HEK293 (cell line): ENCODE results near the gene CRYZL1.

ENCODE experiments used
- GLIS1 ChIP-seq: fragments of 450-650 bp; formaldehyde crosslinking; IDR thresholded peaks from 2 replicates; pipeline ENCODE4 v1.5.1; 2016; ENCODE audit warnings: missing biosample characterization, missing genetic modification characterization
- GLIS2 ChIP-seq: fragments of 450-650 bp; formaldehyde crosslinking; IDR thresholded peaks from 2 replicates; pipeline ENCODE4 v1.5.1; 2016; ENCODE audit warnings: missing biosample characterization, missing genetic modification characterization
- KLF1 ChIP-seq: fragments of 450-650 bp; formaldehyde crosslinking; IDR thresholded peaks from 2 replicates; pipeline ENCODE4 v1.5.1; 2016; ENCODE audit warnings: missing biosample characterization, missing genetic modification characterization
- OVOL3 ChIP-seq: fragments of 450-650 bp; formaldehyde crosslinking; IDR thresholded peaks from 2 replicates; pipeline ENCODE4 v1.5.1; 2016; ENCODE audit warnings: missing biosample characterization, missing genetic modification characterization
- SP7 ChIP-seq: fragments of 450-650 bp; formaldehyde crosslinking; IDR thresholded peaks from 2 replicates; pipeline ENCODE4 v1.5.1; 2016; ENCODE audit warnings: missing biosample characterization, missing genetic modification characterization
- WT1 ChIP-seq: fragments of 450-650 bp; formaldehyde crosslinking; IDR thresholded peaks from 2 replicates; pipeline ENCODE4 v1.5.1; 2016; ENCODE audit warnings: missing biosample characterization, missing genetic modification characterization
- YY2 ChIP-seq: fragments of 450-650 bp; formaldehyde crosslinking; IDR thresholded peaks from 2 replicates; pipeline ENCODE4 v1.5.1; 2016; ENCODE audit warnings: missing biosample characterization, missing genetic modification characterization
- ZBTB10 ChIP-seq: fragments of 450-650 bp; formaldehyde crosslinking; IDR thresholded peaks from 2 replicates; pipeline ENCODE4 v1.5.1; 2016; ENCODE audit warnings: missing biosample characterization, missing genetic modification characterization
- ZBTB48 ChIP-seq: fragments of 450-650 bp; formaldehyde crosslinking; IDR thresholded peaks from 2 replicates; pipeline ENCODE4 v1.5.1; 2016; ENCODE audit warnings: missing biosample characterization, missing genetic modification characterization
- ZBTB7A ChIP-seq: fragments of 450-650 bp; formaldehyde crosslinking; IDR thresholded peaks from 2 replicates; pipeline ENCODE4 v1.5.1; 2016; ENCODE audit warnings: low read depth, missing biosample characterization, missing genetic modification characterization
- ZNF138 ChIP-seq: fragments of 450-650 bp; formaldehyde crosslinking; IDR thresholded peaks from 2 replicates; pipeline ENCODE4 v1.5.1; 2016; ENCODE audit warnings: missing biosample characterization, missing genetic modification characterization, borderline replicate concordance
- ZNF169 ChIP-seq: fragments of 450-650 bp; formaldehyde crosslinking; IDR thresholded peaks from 2 replicates; pipeline ENCODE4 v1.5.1; 2016; ENCODE audit warnings: missing biosample characterization, missing genetic modification characterization
- ZNF2 ChIP-seq: fragments of 450-650 bp; formaldehyde crosslinking; IDR thresholded peaks from 2 replicates; pipeline ENCODE4 v1.5.1; 2016; ENCODE audit warnings: missing biosample characterization, missing genetic modification characterization
- ZNF221 ChIP-seq: fragments of 450-650 bp; formaldehyde crosslinking; IDR thresholded peaks from 2 replicates; pipeline ENCODE4 v1.5.1; 2017; ENCODE audit warnings: missing biosample characterization, missing genetic modification characterization, borderline replicate concordance
- ZNF24 ChIP-seq: fragments of 450-650 bp; formaldehyde crosslinking; IDR thresholded peaks from 2 replicates; pipeline ENCODE4 v1.5.1; 2016; ENCODE audit warnings: missing biosample characterization, missing genetic modification characterization
- ZNF280C ChIP-seq: fragments of 450-650 bp; formaldehyde crosslinking; IDR thresholded peaks from 2 replicates; pipeline ENCODE4 v1.5.1; 2016; ENCODE audit warnings: missing biosample characterization, missing genetic modification characterization
- ZNF311 ChIP-seq: fragments of 450-650 bp; formaldehyde crosslinking; IDR thresholded peaks from 2 replicates; pipeline ENCODE4 v1.5.1; 2017; ENCODE audit warnings: missing biosample characterization, missing genetic modification characterization, borderline replicate concordance
- ZNF350 ChIP-seq: fragments of 450-650 bp; formaldehyde crosslinking; IDR thresholded peaks from 2 replicates; pipeline ENCODE4 v1.5.0; 2017; ENCODE audit warnings: missing biosample characterization, mild to moderate bottlenecking, missing genetic modification characterization
- ZNF37A ChIP-seq: fragments of 450-650 bp; IDR thresholded peaks from 2 replicates; pipeline ENCODE4 v1.5.1; 2018; ENCODE audit warnings: missing biosample characterization, missing genetic modification characterization
- ZNF488 ChIP-seq: fragments of 450-650 bp; formaldehyde crosslinking; IDR thresholded peaks from 2 replicates; pipeline ENCODE4 v1.5.1; 2016; ENCODE audit warnings: missing biosample characterization, missing genetic modification characterization
- ZNF530 ChIP-seq: fragments of 450-650 bp; formaldehyde crosslinking; IDR thresholded peaks from 2 replicates; pipeline ENCODE4 v1.5.1; 2016; ENCODE audit warnings: low read depth, missing biosample characterization, missing genetic modification characterization
- ZNF560 ChIP-seq: fragments of 450-650 bp; formaldehyde crosslinking; IDR thresholded peaks from 2 replicates; pipeline ENCODE4 v1.5.1; 2017; ENCODE audit warnings: missing biosample characterization, missing genetic modification characterization, borderline replicate concordance
- ZNF580 ChIP-seq: fragments of 450-650 bp; formaldehyde crosslinking; IDR thresholded peaks from 2 replicates; pipeline ENCODE4 v1.5.1; 2016; ENCODE audit warnings: missing biosample characterization, missing genetic modification characterization
- ZNF776 ChIP-seq: fragments of 450-650 bp; formaldehyde crosslinking; IDR thresholded peaks from 2 replicates; pipeline ENCODE4 v1.5.0; 2017; ENCODE audit warnings: missing biosample characterization, missing genetic modification characterization, borderline replicate concordance
- ZNF777 ChIP-seq: fragments of 450-650 bp; formaldehyde crosslinking; IDR thresholded peaks from 2 replicates; pipeline ENCODE4 v1.5.1; 2017; ENCODE audit warnings: missing biosample characterization, missing genetic modification characterization, borderline replicate concordance
- ZNF843 ChIP-seq: fragments of 450-650 bp; formaldehyde crosslinking; IDR thresholded peaks from 2 replicates; pipeline ENCODE4 v1.5.1; 2016; ENCODE audit warnings: missing biosample characterization, missing genetic modification characterization
- ZSCAN18 ChIP-seq: fragments of 450-650 bp; formaldehyde crosslinking; IDR thresholded peaks from 2 replicates; pipeline ENCODE4 v1.5.1; 2016; ENCODE audit warnings: missing biosample characterization, missing genetic modification characterization
- ZSCAN30 ChIP-seq: fragments of 450-650 bp; IDR thresholded peaks from 2 replicates; pipeline ENCODE4 v1.5.1; 2018; ENCODE audit warnings: missing biosample characterization, mild to moderate bottlenecking, missing genetic modification characterization, moderate library complexity
- ZSCAN5A ChIP-seq: fragments of 450-650 bp; formaldehyde crosslinking; IDR thresholded peaks from 2 replicates; pipeline ENCODE4 v1.5.1; 2016; ENCODE audit warnings: missing biosample characterization, missing genetic modification characterization
- TF ChIP-seq, protein P1 (sequence below): fragments of 450-650 bp; formaldehyde crosslinking; IDR thresholded peaks from 2 replicates; pipeline ENCODE4; 2016; ENCODE audit warnings: missing biosample characterization, missing genetic modification characterization

CRYZL1 gene

GRCh38 chr21:33642027-33642895 is 720 bp upstream of the CRYZL1 start, which contains the start of gene ITSN1 (continued):
- TF ChIP-seq ZNF280C (tag by site-specific recombination), result no peak
- no peak for TF ChIP-seq ZNF350 (tag by site-specific recombination)
- TF ChIP-seq ZNF24 (tag by site-specific recombination), result no peak
- TF ChIP-seq ZSCAN18 (tag by site-specific recombination), result no peak
- TF ChIP-seq ZSCAN5A (tag by site-specific recombination), result peak; percentile 96
- peak; percentile 85 for TF ChIP-seq SP7 (tag by site-specific recombination)
- TF ChIP-seq ZNF560 (tag by site-specific recombination), result no peak
- no peak for TF ChIP-seq OVOL3 (tag by site-specific recombination)
- TF ChIP-seq GLIS2 (tag by site-specific recombination), result peak; percentile 93; the same call in 1 of the 2 replicates
- no peak for TF ChIP-seq ZNF488 (tag by site-specific recombination)
- TF ChIP-seq WT1 (tag by site-specific recombination), result peak; percentile 89
- no peak for TF ChIP-seq YY2 (tag by site-specific recombination)
- peak; percentile 36; the same call in 1 of the 2 replicates for TF ChIP-seq ZSCAN30 (tag by site-specific recombination)
- peak; percentile 72 for TF ChIP-seq ZNF2 (tag by site-specific recombination)
- no peak for TF ChIP-seq ZNF138 (tag by site-specific recombination)
- TF ChIP-seq ZNF221, result no peak
- no peak; the same call in none of the 2 replicates for TF ChIP-seq ZNF580
- TF ChIP-seq ZNF530, result no peak
- no peak for TF ChIP-seq ZNF777 (tag by site-specific recombination)
- TF ChIP-seq ZNF37A, result no peak; the same call in 1 of the 2 replicates
- TF ChIP-seq ZNF311, result no peak
- peak; percentile 78 for TF ChIP-seq GLIS1
- peak; percentile 88 for TF ChIP-seq ZBTB48 (tag by site-specific recombination)
- TF ChIP-seq ZNF776, result no peak
- TF ChIP-seq ZNF843, result no peak
- TF ChIP-seq KLF1, result peak; percentile 73
- peak; percentile 69 for TF ChIP-seq ZBTB10 (tag by site-specific recombination)
- peak; percentile 89 for TF ChIP-seq ZBTB7A (tag by site-specific recombination)
- peak; percentile 99 for TF ChIP-seq ZNF169 (tag by site-specific recombination)
- TF ChIP-seq, protein P1, sequence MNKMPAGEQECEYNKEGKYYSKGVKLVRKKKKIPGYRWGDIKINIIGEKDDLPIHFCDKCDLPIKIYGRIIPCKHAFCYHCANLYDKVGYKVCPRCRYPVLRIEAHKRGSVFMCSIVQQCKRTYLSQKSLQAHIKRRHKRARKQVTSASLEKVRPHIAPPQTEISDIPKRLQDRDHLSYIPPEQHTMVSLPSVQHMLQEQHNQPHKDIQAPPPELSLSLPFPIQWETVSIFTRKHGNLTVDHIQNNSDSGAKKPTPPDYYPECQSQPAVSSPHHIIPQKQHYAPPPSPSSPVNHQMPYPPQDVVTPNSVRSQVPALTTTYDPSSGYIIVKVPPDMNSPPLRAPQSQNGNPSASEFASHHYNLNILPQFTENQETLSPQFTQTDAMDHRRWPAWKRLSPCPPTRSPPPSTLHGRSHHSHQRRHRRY (tag by site-specific recombination), result no peak
